Vagina (tissue), 2 donors: ENCODE results near the gene B4GALT5.

Experiments
- CTCF ChIP-seq, 3 experiments: fragments of 450-650 bp in 2 of 3; fragments of 200-600 bp in 1 of 3; sonication (generic) in 1 of 3; IDR thresholded peaks; one replicate each; pipeline ENCODE4 v1.5.1; 2017 to 2019; ENCODE audit warnings: antibody characterized with exemption in 3 of 3, mild to moderate bottlenecking in 2 of 3, moderate library complexity in 2 of 3
- POLR2A ChIP-seq, 2 donors: fragments of 450-650 bp; IDR thresholded peaks; one replicate each; pipeline ENCODE4 v1.6.1; 2017; ENCODE audit warnings: antibody characterized with exemption in 2 of 2, mild to moderate bottlenecking in 2 of 2, moderate library complexity in 2 of 2

- TF ChIP-seq CTCF (IDR thresholded peaks at IDR 0.05) (no peak), POLR2A (IDR thresholded peaks at IDR 0.05) (no peak)
These were observed 16.1 kb upstream of the B4GALT5 start for GRCh38 chr20:49729780-49730179.
